Thoracic aorta (tissue), 2 donors: ENCODE measurements around the gene KCTD21. TPM values are rescaled to one million over a fixed set of nuclear protein-coding genes. Genes with fewer than 3 reads are reported as not detected.

ENCODE experiments used
- ATAC-seq: fragments of 150-250 bp; one replicate; pipeline ENCODE4 v1.8.0; 2017; ENCODE audit warnings: low read depth; ENCODE audit not compliant: insufficient number of reproducible peaks, low FRiP score
- DNase-seq: peaks from one replicate; pipeline ENCODE4 v3.0.0-alpha.2; 2020; ENCODE audit warnings: low spot score
- H3K27ac ChIP-seq, 2 donors: fragments of 200-600 bp; sonication (generic); 1 replicate in 1 of 2; 2 replicates in 1 of 2; pipeline ENCODE4 v1.5.1; 2016; ENCODE audit warnings: mild to moderate bottlenecking in 2 of 2, moderate library complexity in 2 of 2
- H3K27me3 ChIP-seq: fragments of 200-600 bp; sonication (generic); replicated peaks from 2 replicates; pipeline ENCODE4 v1.6.0; 2016; ENCODE audit warnings: mild to moderate bottlenecking; ENCODE audit not compliant: insufficient read depth
- H3K36me3 ChIP-seq: fragments of 200-600 bp; sonication (generic); one replicate; pipeline ENCODE4 v1.5.1; 2016
- H3K4me1 ChIP-seq, 2 donors: fragments of 200-600 bp; sonication (generic); 1 replicate in 1 of 2; 2 replicates in 1 of 2; pipeline versions ENCODE4 v1.5.1 to v1.6.0; 2016; ENCODE audit warnings: low read depth in 2 of 2, mild to moderate bottlenecking in 1 of 2; ENCODE audit not compliant: control insufficient read depth in 1 of 2
- H3K4me3 ChIP-seq: fragments of 200-600 bp; sonication (generic); 2 replicates; pipeline ENCODE4 v1.5.1; 2016; ENCODE audit warnings: mild to moderate bottlenecking
- H3K9me3 ChIP-seq: fragments of 200-600 bp; sonication (generic); 2 replicates; pipeline ENCODE4 v1.5.1; 2016
- CTCF ChIP-seq: fragments of 200-600 bp; sonication (generic); IDR thresholded peaks from one replicate; pipeline ENCODE4 v1.5.1; 2019; ENCODE audit warnings: antibody characterized with exemption
- total RNA-seq, 2 donors: library from RNA; depleted of rRNA; stranded (reverse); fragments of >200 nt; gene quantifications; one replicate each; pipeline versions ENCODE4 v1.1.0 to v1.2.3, GENCODE V29; 2016

The KCTD21 gene
- total RNA-seq, 2 donors from 2014 or later, result 9.1 to 13.7 TPM

- no peak overlapping the region for H3K27ac ChIP-seq
- H3K27me3 ChIP-seq, result no peaks in the 10 kb centered on the region
- no peak for TF ChIP-seq CTCF
- no peaks in the 10 kb centered on the region for H3K36me3 ChIP-seq
- DNase-seq (no peak), ATAC-seq (no peak)
- H3K4me1 ChIP-seq, result peaks cover 1 to 17% of the 10 kb centered on the region in 2 donors
- H3K4me3 ChIP-seq, result no peak overlapping the region
- no peaks in the 10 kb centered on the region for H3K9me3 ChIP-seq
These were observed 42.9 kb downstream of the KCTD21 start for GRCh38 chr11:78145511-78146025.

GRCh38 chr11:78140392-78141077 is 47.9 kb downstream of the KCTD21 start:
- no peak for DNase-seq
- Histone ChIP-seq H3K4me1 (peaks cover 12 to 15% of the 10 kb centered on the region in 2 donors), H3K9me3 (no peaks in the 10 kb centered on the region), H3K27me3 (no peaks in the 10 kb centered on the region), H3K36me3 (no peaks in the 10 kb centered on the region), H3K27ac (no peak overlapping the region), H3K4me3 (peak overlapping the region; percentile 81)
- TF ChIP-seq CTCF, result no peak
- no peak for ATAC-seq

- peak; percentile 57 for ATAC-seq
- H3K4me1 ChIP-seq, result peaks cover 12 to 15% of the 10 kb centered on the region in 2 donors
- H3K36me3 ChIP-seq, result no peaks in the 10 kb centered on the region
- peak; percentile 83 for DNase-seq
- H3K27me3 ChIP-seq, result no peaks in the 10 kb centered on the region
- H3K9me3 ChIP-seq, result no peaks in the 10 kb centered on the region
- TF ChIP-seq CTCF, result no peak
- peak within 1 kb of the TSS; percentile 57 to 73 for H3K27ac ChIP-seq
- peak within 1 kb of the TSS; percentile 81 for H3K4me3 ChIP-seq
These were observed 48.7 kb downstream of the KCTD21 start, which contains the start of gene ALG8 for GRCh38 chr11:78139422-78140391. ALG8 (minus strand) TSS chr11:78139626; CDS start chr11:78139588, 38 bp downstream.

- Histone ChIP-seq H3K27ac (peak overlapping the region; percentile 57 to 73), H3K36me3 (no peaks in the 10 kb centered on the region), H3K9me3 (no peaks in the 10 kb centered on the region), H3K27me3 (no peaks in the 10 kb centered on the region), H3K4me1 (peaks cover 12 to 15% of the 10 kb centered on the region in 2 donors), H3K4me3 (peak overlapping the region; percentile 81)
- no peak for TF ChIP-seq CTCF
- no peak for ATAC-seq
- DNase-seq, result no peak
These were observed 49.6 kb downstream of the KCTD21 start for GRCh38 chr11:78138694-78139421.
